C4-2B (cell line): ENCODE measurements around the gene RHBDD3.

ENCODE experiments used
- H3K27ac ChIP-seq: fragments of 450-650 bp; 2 replicates; pipeline ENCODE4 v1.5.1; 2017
- CTCF ChIP-seq: fragments of 450-650 bp; conservative IDR thresholded peaks from 2 replicates; pipeline ENCODE4 v1.5.1; 2017; ENCODE audit warnings: mild to moderate bottlenecking
- ZFX ChIP-seq: fragments of 450-650 bp; IDR thresholded peaks from 2 replicates; pipeline ENCODE4 v1.6.1; 2017

The RHBDD3 gene

GRCh38 chr22:29272624-29273023 lies 4.8 kb upstream of the RHBDD3 start:
- TF ChIP-seq CTCF, result no peak
- no peak for TF ChIP-seq ZFX
- no peak overlapping the region for H3K27ac ChIP-seq

- no peak overlapping the region; the same call in 1 of the 2 replicates for H3K27ac ChIP-seq
- TF ChIP-seq ZFX (no peak), CTCF (no peak)
Measured at GRCh38 chr22:29270475-29271271, 2.9 kb upstream of the RHBDD3 start.

- peak overlapping the region; percentile 100 for H3K27ac ChIP-seq
Measured at GRCh38 chr22:29269731-29270474, 2.1 kb upstream of the RHBDD3 start.

GRCh38 chr22:29269230-29269604 lies 1.4 kb upstream of the RHBDD3 start:
- TF ChIP-seq CTCF, result no peak
- TF ChIP-seq ZFX, result no peak
- H3K27ac ChIP-seq, result peak overlapping the region; percentile 100

More at GRCh38 chr22:29269731-29270474, 2.1 kb upstream of the RHBDD3 start:
- TF ChIP-seq ZFX, result no peak
- TF ChIP-seq CTCF, result no peak

- no peak for TF ChIP-seq CTCF
- peak; percentile 90 for TF ChIP-seq ZFX
- peak overlapping the region; percentile 100 for H3K27ac ChIP-seq
Measured at GRCh38 chr22:29268511-29269229, 889 bp upstream of the RHBDD3 start.

GRCh38 chr22:29267462-29267857 lies 321 bp downstream of the RHBDD3 start:
- TF ChIP-seq ZFX (peak; percentile 80; the same call in 1 of the 2 replicates), CTCF (no peak)
- peak overlapping the region; percentile 100 for H3K27ac ChIP-seq
